Breast epithelium (tissue), 4 donors: ENCODE results near the gene NEK1. TPM values are rescaled to one million over a fixed set of nuclear protein-coding genes. Genes with fewer than 3 reads are reported as not detected.

Experiments used
- DNase-seq, 2 donors: peaks; one replicate each; pipeline ENCODE4 v3.0.0-alpha.2; 2019; ENCODE audit warnings: low spot score in 2 of 2
- H3K27ac ChIP-seq, 2 donors: fragments of 200-600 bp; sonication (generic) in 1 of 2; one replicate each; pipeline ENCODE4 v1.5.1; 2016 to 2019; ENCODE audit warnings: mild to moderate bottlenecking in 1 of 2
- H3K27me3 ChIP-seq, 2 donors: fragments of 200-600 bp; sonication (generic) in 1 of 2; one replicate each; pipeline versions ENCODE4 v1.5.1 to v1.6.0; 2017 to 2019; ENCODE audit warnings: control low read depth in 1 of 2, mild to moderate bottlenecking in 1 of 2
- H3K36me3 ChIP-seq: fragments of 200-600 bp; one replicate; pipeline ENCODE4 v1.5.1; 2019
- H3K4me1 ChIP-seq, 2 donors: fragments of 200-600 bp; sonication (generic); one replicate each; pipeline ENCODE4 v1.5.1; 2016 to 2019; ENCODE audit warnings: control low read depth in 1 of 2
- H3K4me3 ChIP-seq, 3 donors: fragments of 200-600 bp; sonication (generic); 1 replicate in 2 of 3; 2 replicates in 1 of 3; pipeline ENCODE4 v1.5.1; 2016 to 2019; ENCODE audit warnings: mild to moderate bottlenecking in 3 of 3, moderate library complexity in 2 of 3
- H3K9me3 ChIP-seq, 2 donors: fragments of 200-600 bp; sonication (generic) in 1 of 2; one replicate each; pipeline ENCODE4 v1.5.1; 2016 to 2019; ENCODE audit warnings: control low read depth in 1 of 2
- POLR2A ChIP-seq: fragments of 450-650 bp; IDR thresholded peaks from one replicate; pipeline ENCODE4 v1.6.1; 2016; ENCODE audit warnings: antibody characterized with exemption, mild to moderate bottlenecking, moderate library complexity
- POLR2AphosphoS5 ChIP-seq, 3 donors: sonication (generic); formaldehyde crosslinking; IDR thresholded peaks; one replicate each; pipeline ENCODE4 v1.6.1; 2017; ENCODE audit warnings: antibody characterized with exemption in 3 of 3
- intact Hi-C: fragments of 100-400 bp; cut with DNase I; formaldehyde crosslinking; loops from one replicate; pipeline ENCODE4 v1.15.1; 2023; ENCODE audit warnings: low total_unique reads
- total RNA-seq, 3 donors: library from RNA; depleted of rRNA; stranded (reverse); fragments of >200 nt; gene quantifications; one replicate each; pipeline ENCODE4 v1.1.0, GENCODE V29; 2016
- TF ChIP-seq, protein P1 (sequence below), 3 donors: fragments of 450-650 bp; IDR thresholded peaks; one replicate each; pipeline ENCODE4 v1.5.1; 2016 to 2017; ENCODE audit warnings: antibody characterized with exemption in 3 of 3, mild to moderate bottlenecking in 3 of 3, moderate library complexity in 3 of 3

The NEK1 gene
- total RNA-seq, 3 donors from 2014 or later: 14.4 to 18.1 (median 14.7) TPM

DNA sequence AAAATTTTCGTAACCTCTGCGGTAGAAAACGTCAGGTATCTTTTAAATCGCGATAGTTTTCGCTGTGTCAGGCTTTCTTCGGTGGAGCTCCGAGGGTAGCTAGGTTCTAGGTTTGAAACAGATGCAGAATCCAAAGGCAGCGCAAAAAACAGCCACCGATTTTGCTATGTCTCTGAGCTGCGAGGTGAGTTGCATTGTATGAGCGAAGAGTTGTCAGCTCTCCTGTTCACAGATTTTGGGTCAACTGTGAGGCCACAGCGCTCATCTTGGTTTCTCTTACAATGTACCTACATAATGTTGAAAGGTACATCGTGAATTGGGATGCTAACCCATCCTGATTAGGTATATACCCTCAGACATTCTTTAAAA is 8.5 kb upstream of the NEK1 start:
- TF ChIP-seq POLR2A (no peak), POLR2AphosphoS5 (IDR thresholded peaks at IDR 0.05) (no peak)
- TF ChIP-seq, protein P1, sequence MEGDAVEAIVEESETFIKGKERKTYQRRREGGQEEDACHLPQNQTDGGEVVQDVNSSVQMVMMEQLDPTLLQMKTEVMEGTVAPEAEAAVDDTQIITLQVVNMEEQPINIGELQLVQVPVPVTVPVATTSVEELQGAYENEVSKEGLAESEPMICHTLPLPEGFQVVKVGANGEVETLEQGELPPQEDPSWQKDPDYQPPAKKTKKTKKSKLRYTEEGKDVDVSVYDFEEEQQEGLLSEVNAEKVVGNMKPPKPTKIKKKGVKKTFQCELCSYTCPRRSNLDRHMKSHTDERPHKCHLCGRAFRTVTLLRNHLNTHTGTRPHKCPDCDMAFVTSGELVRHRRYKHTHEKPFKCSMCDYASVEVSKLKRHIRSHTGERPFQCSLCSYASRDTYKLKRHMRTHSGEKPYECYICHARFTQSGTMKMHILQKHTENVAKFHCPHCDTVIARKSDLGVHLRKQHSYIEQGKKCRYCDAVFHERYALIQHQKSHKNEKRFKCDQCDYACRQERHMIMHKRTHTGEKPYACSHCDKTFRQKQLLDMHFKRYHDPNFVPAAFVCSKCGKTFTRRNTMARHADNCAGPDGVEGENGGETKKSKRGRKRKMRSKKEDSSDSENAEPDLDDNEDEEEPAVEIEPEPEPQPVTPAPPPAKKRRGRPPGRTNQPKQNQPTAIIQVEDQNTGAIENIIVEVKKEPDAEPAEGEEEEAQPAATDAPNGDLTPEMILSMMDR (IDR thresholded peaks at IDR 0.05): no peak
- intact Hi-C loops: no loop called here
- DNase-seq: peak in 1 of 2 donors; percentile 37

DNA sequence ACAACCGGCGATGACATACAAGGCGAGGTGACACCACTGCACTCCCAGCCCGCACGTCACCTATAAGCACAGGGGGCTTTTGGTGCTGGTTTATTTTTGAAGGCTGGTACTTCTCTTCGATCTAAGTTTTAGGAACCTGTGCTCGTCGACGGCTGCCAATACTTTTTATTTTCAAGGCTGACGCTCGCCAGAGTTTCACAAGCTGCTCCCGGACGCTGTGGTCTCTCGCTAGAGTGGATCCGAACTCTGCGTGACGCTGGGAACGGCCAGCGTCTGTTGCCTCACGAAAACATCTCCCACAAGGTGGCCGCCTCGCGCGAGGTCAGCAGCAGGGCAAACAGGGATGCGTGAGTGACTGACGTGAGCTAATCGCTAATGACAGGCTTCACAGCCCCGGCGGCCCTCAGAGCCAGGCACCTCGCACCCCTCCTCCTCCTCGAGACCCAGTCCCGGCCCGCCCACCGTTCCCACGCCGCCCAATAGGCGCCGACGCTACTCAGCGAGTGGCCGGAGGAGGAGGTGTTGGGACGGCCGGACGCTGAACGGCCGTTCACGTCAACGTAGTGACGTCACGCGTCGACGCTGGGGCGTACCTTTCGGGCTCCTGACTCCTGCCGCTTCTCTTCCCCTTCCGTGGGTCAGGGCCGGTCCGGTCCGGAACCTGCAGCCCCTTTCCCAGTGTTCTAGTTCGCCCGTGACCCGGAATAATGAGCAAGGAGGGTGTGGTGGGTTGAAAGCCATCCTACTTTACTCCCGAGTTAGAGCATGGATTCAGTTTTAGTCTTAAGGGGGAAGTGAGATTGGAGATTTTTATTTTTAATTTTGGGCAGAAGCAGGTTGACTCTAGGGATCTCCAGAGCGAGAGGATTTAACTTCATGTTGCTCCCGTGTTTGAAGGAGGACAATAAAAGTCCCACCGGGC is 7.8 kb upstream of the NEK1 start, which contains the start of gene CLCN3:
CLCN3 (plus strand) TSS at position 621 of the 922 bp plus-strand sequence. CDS start 15,351 bp downstream, outside the sequence.
- Histone ChIP-seq H3K27ac (peak within 1 kb of the TSS; percentile 96 to 99), H3K4me1 (peaks cover 0 to 8% of the 10 kb centered on the region in 2 donors), H3K9me3 (no peaks in the 10 kb centered on the region), H3K4me3 (peak within 1 kb of the TSS; percentile 55 to 80 (median 76)), H3K36me3 (no peaks in the 10 kb centered on the region), H3K27me3 (no peaks in the 10 kb centered on the region)
- intact Hi-C loops: no loop called here
- peak; percentile 96 to 97 for DNase-seq
- TF ChIP-seq, protein P1 (IDR thresholded peaks at IDR 0.05): peak in 1 of 3 donors; percentile 40
- TF ChIP-seq POLR2AphosphoS5 (IDR thresholded peaks at IDR 0.05) (peak; percentile 93 to 98 (median 94)), POLR2A (peak; percentile 87)

More for the DNA sequence above, 8.5 kb upstream of the NEK1 start:
- Histone ChIP-seq H3K9me3 (no peaks in the 10 kb centered on the region), H3K36me3 (no peaks in the 10 kb centered on the region), H3K4me3 (peak overlapping the region; percentile 55 to 80 (median 76)), H3K27me3 (no peaks in the 10 kb centered on the region), H3K4me1 (peaks cover 0 to 8% of the 10 kb centered on the region in 2 donors), H3K27ac (peak overlapping the region; percentile 96 to 99)

DNA sequence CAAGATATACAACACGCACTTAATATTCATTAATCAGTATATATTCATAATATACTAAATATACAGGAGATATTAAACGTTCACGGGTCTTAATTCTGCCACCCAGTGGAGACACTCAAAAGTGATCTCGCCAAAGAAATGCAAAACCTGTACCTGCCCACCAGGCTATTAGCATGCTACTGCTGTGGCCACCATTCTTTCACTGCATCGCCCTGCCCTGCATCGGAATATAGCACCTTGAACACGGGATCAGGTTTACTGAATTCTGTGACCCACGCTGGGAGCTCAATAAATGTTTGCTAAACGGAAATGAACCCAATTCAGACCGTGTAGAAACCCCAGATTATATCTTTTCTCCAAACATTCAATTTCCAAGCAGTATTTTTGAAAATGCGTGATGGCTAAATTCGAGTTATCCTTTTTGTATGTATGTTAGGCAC is 7.2 kb upstream of the NEK1 start:
- Histone ChIP-seq H3K27ac (peak overlapping the region; percentile 96 to 99), H3K36me3 (no peaks in the 10 kb centered on the region), H3K4me3 (peak overlapping the region; percentile 55 to 80 (median 76)), H3K4me1 (peaks cover 0 to 8% of the 10 kb centered on the region in 2 donors), H3K27me3 (no peaks in the 10 kb centered on the region), H3K9me3 (no peaks in the 10 kb centered on the region)
- peak; percentile 55 to 68 for DNase-seq
- intact Hi-C loops: no loop called here
- no peak for TF ChIP-seq POLR2A
- peak in 1 of 3 donors; percentile 19 for TF ChIP-seq POLR2AphosphoS5 (IDR thresholded peaks at IDR 0.05)
- TF ChIP-seq, protein P1 (IDR thresholded peaks at IDR 0.05): peak; percentile 54 to 73 (median 63)

DNA sequence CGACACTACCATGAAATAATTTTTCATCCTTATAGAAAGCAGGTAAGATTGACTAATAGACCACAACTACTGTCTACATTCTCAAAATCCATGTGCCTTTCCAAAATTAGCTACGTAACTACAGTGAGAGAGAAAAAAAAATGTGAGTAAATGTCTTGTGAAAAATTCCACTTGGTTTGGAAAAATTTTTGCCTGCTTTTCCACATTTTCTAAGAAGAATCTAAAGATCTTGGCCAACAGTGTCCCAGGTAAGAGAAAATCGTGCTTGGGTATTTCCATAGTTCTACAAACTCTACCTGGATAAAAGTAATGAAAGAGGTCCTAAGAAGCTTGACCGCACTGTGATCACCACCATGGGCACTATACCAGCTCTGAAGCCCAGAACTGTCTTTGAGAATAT is 6.6 kb upstream of the NEK1 start:
- TF ChIP-seq, protein P1 (IDR thresholded peaks at IDR 0.05): no peak
- TF ChIP-seq POLR2A (no peak), POLR2AphosphoS5 (IDR thresholded peaks at IDR 0.05) (no peak)
- H3K9me3 ChIP-seq: no peaks in the 10 kb centered on the region
- H3K4me1 ChIP-seq: peaks cover 0 to 8% of the 10 kb centered on the region in 2 donors
- no peaks in the 10 kb centered on the region for H3K36me3 ChIP-seq
- intact Hi-C loops: no loop called here
- no peak for DNase-seq
- H3K4me3 ChIP-seq: peak overlapping the region in 2 of 3 donors; percentile 76 to 80
- H3K27me3 ChIP-seq: no peaks in the 10 kb centered on the region
- peak overlapping the region; percentile 96 to 99 for H3K27ac ChIP-seq

DNA sequence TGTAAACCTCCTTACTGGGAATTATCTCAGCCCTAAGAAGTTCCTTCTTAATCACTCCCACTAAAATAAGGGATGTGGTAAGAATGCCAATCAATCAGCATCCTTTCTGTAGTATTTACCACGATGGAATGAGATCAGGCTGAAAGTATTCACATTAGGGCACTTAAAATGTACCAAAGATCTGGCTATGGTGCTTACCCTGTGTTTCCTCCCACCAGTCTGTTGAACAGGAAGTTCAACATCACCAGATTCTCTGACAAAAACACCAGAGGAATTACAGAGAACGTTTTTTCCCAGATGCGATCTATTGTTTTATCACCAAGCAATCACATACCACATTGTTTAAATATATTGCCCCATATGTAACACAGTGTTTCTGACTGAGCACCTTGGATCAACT is 5.9 kb upstream of the NEK1 start:
- Histone ChIP-seq H3K27ac (no peak overlapping the region), H3K27me3 (no peaks in the 10 kb centered on the region), H3K9me3 (no peaks in the 10 kb centered on the region), H3K4me1 (peaks cover 2 to 11% of the 10 kb centered on the region in 2 donors), H3K4me3 (no peak overlapping the region), H3K36me3 (no peaks in the 10 kb centered on the region)
- intact Hi-C loops: no loop called here
- no peak for DNase-seq
- TF ChIP-seq POLR2A (no peak), POLR2AphosphoS5 (IDR thresholded peaks at IDR 0.05) (no peak)
- TF ChIP-seq, protein P1 (IDR thresholded peaks at IDR 0.05): no peak
